Measurements from ENCODE around the gene GRM2.

The GRM2 gene

DNA sequence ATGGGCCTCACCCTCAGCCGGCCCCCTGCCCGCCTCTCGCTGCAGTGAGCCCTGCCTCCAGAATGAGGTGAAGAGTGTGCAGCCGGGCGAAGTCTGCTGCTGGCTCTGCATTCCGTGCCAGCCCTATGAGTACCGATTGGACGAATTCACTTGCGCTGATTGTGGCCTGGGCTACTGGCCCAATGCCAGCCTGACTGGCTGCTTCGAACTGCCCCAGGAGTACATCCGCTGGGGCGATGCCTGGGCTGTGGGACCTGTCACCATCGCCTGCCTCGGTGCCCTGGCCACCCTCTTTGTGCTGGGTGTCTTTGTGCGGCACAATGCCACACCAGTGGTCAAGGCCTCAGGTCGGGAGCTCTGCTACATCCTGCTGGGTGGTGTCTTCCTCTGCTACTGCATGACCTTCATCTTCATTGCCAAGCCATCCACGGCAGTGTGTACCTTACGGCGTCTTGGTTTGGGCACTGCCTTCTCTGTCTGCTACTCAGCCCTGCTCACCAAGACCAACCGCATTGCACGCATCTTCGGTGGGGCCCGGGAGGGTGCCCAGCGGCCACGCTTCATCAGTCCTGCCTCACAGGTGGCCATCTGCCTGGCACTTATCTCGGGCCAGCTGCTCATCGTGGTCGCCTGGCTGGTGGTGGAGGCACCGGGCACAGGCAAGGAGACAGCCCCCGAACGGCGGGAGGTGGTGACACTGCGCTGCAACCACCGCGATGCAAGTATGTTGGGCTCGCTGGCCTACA is 8.5 kb downstream of the GRM2 start:
- no peak for DNase-seq (ENCODE audit: low read depth)
- TF ChIP-seq, protein P1, sequence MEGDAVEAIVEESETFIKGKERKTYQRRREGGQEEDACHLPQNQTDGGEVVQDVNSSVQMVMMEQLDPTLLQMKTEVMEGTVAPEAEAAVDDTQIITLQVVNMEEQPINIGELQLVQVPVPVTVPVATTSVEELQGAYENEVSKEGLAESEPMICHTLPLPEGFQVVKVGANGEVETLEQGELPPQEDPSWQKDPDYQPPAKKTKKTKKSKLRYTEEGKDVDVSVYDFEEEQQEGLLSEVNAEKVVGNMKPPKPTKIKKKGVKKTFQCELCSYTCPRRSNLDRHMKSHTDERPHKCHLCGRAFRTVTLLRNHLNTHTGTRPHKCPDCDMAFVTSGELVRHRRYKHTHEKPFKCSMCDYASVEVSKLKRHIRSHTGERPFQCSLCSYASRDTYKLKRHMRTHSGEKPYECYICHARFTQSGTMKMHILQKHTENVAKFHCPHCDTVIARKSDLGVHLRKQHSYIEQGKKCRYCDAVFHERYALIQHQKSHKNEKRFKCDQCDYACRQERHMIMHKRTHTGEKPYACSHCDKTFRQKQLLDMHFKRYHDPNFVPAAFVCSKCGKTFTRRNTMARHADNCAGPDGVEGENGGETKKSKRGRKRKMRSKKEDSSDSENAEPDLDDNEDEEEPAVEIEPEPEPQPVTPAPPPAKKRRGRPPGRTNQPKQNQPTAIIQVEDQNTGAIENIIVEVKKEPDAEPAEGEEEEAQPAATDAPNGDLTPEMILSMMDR (IDR thresholded peaks at IDR 0.05; ENCODE audit: control insufficient read depth, extremely low read depth, insufficient read depth), result no peak
- H3K4me3 ChIP-seq (ENCODE audit: low read depth, low read length), result no peak overlapping the region

DNA sequence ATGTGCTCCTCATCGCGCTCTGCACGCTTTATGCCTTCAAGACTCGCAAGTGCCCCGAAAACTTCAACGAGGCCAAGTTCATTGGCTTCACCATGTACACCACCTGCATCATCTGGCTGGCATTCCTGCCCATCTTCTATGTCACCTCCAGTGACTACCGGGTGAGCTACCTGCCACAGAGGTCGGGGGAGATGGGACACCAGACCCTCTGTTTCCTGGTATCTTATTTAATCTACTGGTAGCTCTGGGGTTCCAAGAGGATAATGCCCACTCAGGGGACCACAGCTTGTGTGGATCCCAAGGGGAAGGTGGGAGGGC is 9.1 kb downstream of the GRM2 start:
- no peak for DNase-seq (ENCODE audit: low read depth)
- TF ChIP-seq, protein P1 (IDR thresholded peaks at IDR 0.05; ENCODE audit: control insufficient read depth, extremely low read depth, insufficient read depth), result no peak
- H3K4me3 ChIP-seq (ENCODE audit: low read depth, low read length), result no peak overlapping the region

DNA sequence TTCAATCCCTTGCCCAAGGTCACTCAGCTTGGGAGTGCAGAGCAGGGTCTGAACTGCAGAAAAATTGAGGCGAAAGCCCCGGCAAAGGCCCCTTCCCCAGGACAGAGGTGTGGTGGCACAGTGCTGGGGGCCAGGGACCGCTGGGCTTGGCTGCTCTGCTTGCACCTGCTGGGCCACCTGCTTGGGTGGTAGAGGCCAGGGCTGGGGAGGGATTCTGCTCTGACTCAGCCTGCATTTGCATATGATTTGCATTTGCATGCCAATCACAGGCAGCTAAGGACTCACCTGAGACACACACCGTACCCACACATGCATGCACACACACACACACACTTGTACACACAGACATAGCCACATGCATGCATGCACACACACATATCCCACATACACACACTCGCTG is 9.9 kb downstream of the GRM2 start:
- no peak for DNase-seq (ENCODE audit: low read depth)
- H3K4me3 ChIP-seq (ENCODE audit: low read depth, low read length), result no peak overlapping the region
- TF ChIP-seq, protein P1 (IDR thresholded peaks at IDR 0.05; ENCODE audit: control insufficient read depth, extremely low read depth, insufficient read depth), result no peak

DNA sequence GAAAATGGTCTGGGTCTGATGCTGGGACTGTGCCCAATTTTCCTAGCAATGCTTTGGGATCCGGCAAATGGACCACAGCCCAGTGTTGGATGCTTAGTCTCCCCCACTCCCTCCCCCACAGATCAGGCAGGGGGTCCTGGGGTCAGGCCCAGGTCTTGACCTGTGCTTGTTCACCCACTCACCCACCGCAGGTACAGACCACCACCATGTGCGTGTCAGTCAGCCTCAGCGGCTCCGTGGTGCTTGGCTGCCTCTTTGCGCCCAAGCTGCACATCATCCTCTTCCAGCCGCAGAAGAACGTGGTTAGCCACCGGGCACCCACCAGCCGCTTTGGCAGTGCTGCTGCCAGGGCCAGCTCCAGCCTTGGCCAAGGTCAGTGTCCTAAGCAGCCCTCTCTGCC is 10.6 kb downstream of the GRM2 start:
- H3K4me3 ChIP-seq (ENCODE audit: low read depth, low read length), result no peak overlapping the region
- no peak for DNase-seq (ENCODE audit: low read depth)
- TF ChIP-seq, protein P1 (IDR thresholded peaks at IDR 0.05; ENCODE audit: control insufficient read depth, extremely low read depth, insufficient read depth), result no peak

DNA sequence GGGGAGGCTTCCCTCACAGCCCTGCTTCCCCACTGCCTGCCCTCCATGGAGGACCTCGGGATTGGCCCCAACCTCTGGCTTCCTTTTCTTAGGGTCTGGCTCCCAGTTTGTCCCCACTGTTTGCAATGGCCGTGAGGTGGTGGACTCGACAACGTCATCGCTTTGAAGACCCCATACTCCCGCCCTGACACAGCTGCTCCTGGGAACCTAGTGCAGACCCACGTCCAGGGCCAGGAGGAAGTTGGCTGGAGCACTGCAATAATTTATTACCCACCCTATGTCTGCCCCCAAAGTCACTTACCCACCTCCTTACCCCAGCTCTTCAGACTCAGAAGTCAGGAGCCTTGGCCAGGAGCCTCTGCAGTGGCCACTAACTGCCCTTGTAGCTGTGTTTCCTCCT is 11.1 kb downstream of the GRM2 start:
- no peak overlapping the region for H3K4me3 ChIP-seq (ENCODE audit: low read depth, low read length)
- TF ChIP-seq, protein P1 (IDR thresholded peaks at IDR 0.05; ENCODE audit: control insufficient read depth, extremely low read depth, insufficient read depth), result no peak
- DNase-seq (ENCODE audit: low read depth), result no peak

DNA sequence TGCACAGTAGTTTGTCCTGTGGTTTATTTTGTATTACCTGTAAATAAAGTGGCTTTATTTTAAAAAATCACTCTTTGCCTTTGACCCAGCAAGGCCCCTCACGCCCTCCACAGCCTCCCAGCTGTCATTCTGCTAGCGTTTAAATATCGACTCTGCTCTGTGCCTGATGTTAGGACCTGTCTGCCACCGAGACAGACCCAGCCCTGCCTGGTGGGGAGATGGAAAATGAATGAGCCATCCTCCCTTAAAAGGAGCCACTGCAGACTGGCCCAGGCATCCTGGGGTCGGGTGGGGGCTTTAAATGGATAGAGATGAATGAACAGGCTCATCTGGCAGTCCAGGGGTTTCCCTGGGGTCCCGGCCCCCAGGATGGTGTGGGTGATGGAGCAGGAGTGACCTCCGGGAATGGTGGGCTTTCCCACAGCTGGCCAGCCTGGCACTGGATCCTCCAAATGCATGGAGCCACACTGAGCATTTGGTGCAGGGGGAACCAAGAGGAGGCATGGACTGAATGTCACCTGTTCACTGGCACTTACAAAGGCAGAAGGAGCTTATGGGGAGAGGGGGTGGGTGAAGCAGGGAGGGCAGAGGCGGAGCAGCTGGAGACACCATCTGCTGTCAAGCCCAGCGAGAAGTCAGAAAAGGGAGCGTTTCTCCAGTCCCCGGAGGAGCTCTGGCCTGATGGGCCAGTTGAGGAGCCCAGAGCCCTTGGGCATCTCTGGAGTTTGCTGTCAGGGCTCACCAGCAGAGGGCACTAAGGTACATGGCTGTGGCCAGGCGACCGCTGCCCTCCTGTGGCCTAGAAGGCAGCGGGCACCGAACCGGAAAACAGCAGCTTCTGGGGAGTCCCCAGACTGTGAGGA is 11.9 kb downstream of the GRM2 start:
- TF ChIP-seq, protein P1 (IDR thresholded peaks at IDR 0.05; ENCODE audit: control insufficient read depth, extremely low read depth, insufficient read depth), result peak; percentile 100
- no peak overlapping the region for H3K4me3 ChIP-seq (ENCODE audit: low read depth, low read length)
- peak; percentile 15 for DNase-seq (ENCODE audit: low read depth)
